NCI-H1417 treated with DMSO at 0.1 percent for 48 hours (cell line): Measurements from ENCODE around the gene WBP2.
"Not testable (repeated sequence)": the region's sequence is repeated elsewhere in the genome, so short reads cannot be mapped to it uniquely, and the experiment has no call there.

Experiments used
- DNase-seq: peaks from one replicate; lab custom pipeline; 2025; lab: John Stamatoyannopoulos, UW

WBP2 gene

DNA sequence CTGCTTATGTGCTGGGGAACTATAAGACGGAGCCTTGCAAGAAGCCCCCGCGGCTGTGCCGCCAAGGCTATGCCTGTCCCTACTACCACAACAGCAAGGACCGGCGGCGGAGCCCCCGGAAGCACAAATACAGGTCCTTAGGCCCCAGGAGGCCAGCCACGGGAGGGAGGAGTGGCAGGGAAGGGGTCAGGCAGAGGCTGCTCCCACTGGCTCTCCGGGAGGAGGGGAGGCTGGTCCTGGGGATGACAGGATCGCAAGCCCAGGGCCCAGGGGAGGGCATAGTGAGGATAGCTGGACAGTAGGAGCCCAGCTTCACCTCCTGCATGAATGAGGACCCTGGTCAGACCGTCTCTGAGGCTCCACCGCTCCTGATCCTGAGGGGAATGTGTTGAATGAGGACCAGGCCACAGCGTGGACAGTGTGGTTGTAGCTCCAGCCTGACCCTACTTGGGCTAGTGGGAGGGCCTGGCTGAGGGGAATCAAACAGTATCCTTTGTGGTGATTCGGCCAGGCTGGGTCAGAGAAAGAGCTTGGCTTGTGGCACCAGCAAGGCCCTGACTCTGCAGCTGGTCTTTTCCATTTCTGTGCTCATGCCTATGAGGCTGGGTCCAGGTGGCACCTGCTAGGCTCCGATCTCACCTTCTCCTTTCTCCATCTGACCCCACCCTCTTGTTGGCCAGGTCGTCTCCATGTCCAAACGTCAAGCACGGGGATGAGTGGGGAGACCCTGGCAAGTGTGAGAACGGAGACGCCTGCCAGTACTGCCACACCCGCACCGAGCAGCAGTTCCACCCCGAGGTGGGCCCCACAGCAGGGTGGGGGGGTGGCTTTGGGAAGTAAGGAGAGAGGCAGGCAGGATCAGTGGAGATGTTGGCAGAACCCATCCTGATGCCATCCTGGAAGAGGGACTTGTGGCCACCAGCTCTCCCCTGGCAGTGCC lies 41.8 kb downstream of the WBP2 start:
- no peak for DNase-seq

DNA sequence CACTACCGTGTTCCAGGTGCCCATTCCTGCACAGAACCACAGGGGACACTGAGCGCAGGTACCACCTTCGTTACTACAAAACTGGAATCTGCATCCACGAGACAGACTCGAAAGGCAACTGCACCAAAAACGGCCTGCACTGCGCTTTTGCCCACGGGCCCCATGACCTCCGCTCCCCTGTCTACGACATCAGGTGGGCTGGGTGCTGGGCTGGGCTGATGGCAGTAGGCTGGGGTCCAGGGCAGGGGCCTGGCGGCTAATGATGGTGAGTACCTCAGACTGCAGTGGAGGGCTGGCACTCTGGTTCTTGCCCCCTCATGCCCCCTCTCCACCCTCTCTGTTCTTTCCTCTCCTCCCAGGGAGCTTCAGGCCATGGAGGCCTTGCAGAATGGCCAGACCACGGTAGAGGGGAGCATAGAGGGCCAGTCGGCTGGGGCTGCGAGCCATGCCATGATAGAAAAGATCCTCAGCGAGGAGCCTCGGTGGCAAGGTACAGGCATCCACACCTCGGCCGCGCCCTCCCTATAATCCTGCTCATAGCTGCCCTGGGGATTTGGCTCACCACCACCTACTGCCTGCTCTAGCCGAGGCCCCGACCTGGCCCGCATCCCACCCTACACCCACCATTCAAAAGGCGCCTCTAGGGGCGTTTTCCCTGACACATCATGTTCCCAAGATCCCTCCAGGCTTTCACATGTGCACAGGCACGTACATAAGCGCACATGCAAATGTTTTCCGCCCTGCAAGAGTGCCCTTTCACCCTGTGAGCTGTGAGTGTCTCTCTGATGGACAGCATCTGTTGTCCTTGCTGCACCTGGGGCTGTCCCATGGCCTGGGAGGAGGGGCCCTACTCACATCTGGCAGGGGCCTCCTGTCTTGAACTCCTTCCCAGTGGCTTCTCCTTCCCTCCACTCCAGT lies 42.8 kb downstream of the WBP2 start:
- DNase-seq, result no peak

DNA sequence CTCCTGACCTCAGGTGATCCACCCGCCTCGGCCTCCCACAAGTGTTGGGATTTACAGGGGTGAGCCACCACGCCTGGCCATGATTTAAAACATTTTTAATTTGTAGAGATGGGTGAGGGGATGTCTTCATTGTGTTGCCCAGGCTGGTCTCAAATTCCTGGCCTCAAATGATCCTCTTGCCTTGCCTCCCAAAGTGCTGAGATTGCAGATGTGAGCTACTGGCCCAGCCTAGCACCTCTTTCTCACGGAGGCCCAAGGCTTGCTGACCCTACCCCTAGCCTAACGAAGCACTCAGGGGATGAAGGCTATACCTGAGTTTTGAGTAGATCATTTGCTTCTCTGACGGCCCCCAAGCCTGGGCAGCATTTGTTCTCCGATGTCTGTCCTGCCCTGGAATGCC lies 44.0 kb downstream of the WBP2 start:
- DNase-seq, result no peak

DNA sequence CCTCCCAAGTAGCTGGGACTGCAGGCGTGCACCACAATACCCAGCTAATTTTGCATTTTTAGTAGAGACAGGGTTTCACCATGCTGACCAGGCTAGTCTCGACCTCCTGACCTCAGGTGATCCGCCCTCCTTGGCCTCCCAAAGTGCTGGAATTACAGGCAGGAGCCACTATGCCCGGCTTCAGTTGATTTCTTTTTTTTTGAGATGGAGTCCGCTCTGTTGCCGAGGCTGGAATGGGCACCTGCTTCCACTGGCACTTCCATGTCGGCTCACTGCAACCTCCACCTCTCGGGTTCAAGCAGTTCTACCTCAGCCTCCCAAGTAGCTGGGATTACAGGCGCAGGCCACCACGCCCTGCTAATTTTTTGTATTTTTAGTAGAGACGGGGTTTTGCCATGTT lies 44.4 kb downstream of the WBP2 start:
- not testable (repeated sequence) for DNase-seq

DNA sequence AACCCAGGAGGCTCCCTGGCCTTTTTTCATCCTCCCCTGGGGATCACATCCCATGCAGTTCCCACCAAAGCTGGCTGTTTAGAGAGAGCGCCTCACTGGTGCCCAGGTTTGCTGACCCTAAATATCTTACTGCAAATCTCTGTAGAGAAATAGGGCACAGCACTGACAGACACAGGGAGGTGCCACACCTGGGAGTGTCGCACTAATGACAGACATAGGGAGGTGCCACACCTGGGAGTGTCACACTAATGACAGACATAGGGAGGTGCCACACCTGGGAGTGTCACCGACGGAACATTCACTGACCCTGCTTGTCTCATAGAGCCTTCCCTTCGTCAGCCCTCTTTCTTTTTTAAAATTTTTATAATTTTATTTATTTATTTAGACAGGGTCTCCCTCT lies 44.9 kb downstream of the WBP2 start:
- DNase-seq, result no peak

DNA sequence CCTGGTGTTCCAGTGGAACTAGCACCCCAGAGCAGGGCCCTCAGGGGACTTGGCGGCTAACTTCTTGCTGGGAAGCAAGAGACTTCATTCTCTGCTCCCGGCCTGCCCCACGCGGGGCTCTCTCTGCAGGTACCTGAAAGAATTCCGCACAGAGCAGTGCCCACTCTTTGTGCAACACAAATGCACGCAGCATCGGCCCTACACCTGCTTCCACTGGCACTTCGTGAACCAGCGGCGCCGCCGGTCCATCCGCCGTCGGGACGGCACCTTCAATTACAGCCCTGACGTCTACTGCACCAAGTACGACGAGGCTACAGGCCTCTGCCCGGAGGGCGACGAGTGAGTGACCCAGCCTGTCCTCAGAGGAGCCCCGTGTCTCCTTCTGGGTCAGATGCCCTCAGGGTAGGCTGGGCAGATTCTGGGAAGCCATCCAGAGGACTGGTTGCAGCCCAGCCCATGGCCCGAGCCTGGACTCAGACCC lies 45.5 kb downstream of the WBP2 start:
- no peak for DNase-seq

DNA sequence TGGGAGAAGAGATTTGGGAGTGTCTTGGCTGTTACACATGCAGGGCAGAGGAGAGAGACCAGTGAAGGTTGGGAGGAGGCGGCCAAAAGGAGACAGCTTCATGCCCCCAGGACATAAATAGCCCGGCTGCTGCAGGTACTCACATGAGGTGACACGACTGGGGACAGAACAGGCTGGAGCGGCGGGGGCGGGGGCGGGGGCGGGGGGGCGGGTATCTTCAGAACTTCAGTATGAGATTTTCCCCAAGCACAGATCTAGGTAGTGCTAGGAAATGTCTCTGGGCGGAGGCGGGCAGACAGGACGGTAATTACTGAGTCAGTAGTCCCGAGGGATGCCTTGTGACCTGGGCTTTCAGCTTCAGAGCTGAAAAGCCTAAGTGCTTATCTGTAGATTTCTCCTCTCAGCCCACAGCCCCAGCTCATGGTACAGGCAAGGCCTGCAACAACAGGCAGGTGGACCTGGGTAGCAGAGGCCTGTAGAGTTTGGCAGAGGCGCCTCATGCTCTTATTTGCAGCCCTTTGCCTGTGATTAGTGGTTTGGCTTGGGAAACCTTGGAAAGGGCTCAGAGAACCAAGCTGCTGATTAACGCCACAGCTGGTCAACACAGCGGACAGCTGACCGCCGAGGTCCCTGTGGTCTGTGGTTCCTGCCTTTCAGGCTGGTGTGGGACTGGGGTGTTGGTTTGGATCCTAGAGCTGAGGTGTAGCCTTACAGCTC lies 46.1 kb downstream of the WBP2 start:
- no peak for DNase-seq

DNA sequence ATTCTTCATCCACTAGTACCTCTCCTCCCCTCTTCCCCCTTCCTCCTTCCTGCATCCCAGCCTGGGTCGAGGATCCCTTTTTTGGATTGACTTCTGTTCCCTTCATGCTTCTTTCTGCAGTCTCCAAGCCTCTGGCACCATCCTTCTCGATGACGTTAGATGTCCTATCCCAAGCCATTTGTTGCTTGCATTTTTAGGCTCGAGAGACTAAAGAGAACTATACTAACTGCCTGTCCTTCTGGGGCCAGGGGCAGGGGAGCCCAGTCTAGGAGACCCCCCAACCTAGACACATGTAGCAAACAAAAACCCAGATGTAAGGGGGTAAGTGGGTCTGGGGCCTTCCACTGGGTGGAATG lies 46.6 kb downstream of the WBP2 start:
- no peak for DNase-seq

DNA sequence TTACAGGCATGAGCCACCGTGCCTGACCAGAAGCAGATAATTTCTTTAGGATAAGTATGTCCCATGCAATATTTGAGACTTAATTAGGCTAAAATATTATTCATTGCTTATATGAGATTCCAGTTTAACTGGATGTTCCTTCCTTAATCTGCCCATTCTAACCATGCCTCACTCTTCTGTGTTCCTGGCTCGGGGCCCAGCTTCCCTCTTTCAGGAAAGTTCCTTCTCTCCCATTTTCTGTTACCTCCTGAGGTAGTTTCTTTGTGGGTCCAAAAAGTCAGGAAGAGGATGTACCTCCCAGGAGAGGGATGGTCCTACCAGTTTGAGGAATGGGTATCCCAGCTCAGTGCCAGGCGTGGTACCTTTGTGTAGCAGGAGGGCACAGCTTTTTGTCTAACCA lies 47.3 kb downstream of the WBP2 start:
- no peak for DNase-seq

DNA sequence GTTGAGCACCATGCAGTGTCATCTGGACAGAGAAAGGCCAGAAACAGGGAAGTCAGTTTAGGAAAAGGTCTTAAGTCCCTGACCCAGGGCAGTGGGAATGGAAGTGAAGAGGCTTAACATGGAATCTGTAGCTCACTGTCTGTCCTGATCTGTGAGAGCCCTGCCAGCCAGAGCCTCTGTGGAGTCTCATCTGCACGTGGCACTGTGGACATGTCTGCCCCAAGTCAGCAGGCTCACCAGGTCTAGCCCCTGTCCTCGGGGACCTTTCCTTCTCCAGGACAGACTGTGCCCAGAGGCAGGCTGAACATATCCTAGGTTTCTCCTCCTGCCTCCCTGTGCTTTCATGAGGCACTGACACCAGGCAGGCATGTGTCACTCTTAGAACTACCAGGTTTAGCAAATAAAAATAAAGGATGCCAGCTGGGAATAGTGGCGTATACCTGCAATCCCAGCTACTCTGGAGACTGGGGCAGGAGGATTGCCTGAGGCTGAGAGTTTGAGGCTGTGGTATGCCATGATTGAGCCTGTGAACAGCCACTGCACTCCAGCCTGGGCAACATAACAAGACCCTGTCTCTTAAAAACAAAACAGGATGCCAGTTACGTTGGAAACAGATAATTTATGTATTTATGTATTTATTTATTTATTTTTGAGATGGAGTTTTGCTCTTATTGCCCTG lies 48.2 kb downstream of the WBP2 start:
- no peak for DNase-seq

DNA sequence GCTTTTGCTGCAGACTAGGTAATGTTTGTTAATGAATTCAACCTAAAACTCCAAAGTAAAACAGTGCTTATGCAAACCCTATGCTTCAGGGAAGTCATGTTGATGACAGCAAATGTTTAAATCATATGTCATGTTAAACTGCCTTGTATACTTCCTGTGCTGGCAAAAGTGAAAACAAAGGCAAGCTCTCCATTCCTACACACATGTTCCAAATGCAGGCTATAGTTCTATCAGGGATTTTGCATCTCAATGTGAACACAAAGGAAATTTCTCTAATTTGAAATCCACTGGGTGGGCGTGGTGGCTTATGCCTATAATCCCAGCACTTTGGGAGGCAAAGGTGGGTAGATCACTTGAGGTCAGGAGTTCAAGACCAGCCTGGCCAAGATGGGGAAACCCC lies 51.3 kb downstream of the WBP2 start:
- DNase-seq, result no peak

DNA sequence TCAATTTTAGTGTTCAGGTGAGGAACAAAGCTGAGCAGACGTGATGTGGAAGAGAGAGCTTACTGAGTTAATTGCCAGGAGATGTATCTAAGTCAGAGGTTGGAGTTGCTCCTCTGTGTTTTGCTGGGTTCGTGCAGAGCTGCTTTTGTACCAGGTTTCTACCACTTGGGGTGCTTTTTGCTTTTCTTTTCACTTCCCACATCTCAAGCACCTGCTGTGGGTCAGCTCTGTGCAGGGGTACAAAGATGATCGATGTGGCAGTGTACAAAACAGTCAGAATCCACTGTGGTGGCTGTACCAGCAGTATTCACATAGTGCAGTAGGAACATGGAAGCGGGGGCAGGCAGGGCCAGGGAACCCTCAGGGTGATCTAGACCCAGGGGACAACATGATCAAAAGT lies 55.7 kb downstream of the WBP2 start:
- no peak for DNase-seq

DNA sequence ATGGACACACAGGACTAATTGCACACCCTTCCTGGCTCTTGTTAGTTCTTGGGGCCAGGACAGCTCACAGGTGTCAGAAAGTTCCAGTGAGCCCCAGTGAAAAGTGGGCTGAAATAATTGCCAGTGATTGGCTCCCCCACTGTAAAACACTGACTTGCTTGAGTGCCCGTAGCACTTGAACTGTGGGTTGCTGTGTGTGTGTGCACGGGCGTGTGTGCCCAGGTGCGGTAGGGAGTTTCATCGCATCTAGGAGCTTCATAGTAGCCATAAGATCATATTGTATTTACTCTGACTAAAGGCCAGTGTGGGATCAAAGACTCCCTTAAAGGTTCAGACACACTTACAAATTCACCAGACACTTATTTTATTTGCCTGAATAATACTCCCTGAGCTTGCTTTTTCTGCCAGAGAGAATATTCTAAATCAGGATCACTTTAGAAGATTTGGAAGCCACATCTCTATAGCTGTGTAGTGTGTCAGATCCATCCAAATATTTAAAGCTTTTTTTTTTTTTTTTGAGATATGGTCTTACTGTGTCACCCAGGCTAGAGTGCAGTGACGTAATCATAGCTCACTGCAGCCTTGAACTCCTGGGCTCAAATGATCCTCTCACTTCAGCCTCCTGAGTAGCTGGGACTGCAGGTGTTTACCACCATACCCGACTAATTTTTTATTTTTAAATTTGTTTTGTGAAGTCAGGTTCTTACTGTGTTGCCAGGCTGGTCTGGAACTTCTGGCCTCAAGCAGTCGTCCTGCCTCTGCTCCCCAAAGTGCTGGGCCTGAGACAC lies 59.1 kb downstream of the WBP2 start:
- DNase-seq, result no peak
